Uterus (tissue), 4 donors: ENCODE measurements around the gene EEFSEC. TPM values are rescaled to one million over a fixed set of nuclear protein-coding genes. Genes with fewer than 3 reads are reported as not detected.

Source experiments
- DNase-seq, 2 donors: peaks; one replicate each; pipeline ENCODE4 v3.0.0-alpha.2; 2019 to 2020
- H3K27ac ChIP-seq, 2 donors: fragments of 200-600 bp; sonication (generic); 1 replicate in 1 of 2; 2 replicates in 1 of 2; pipeline ENCODE4 v1.5.1; 2016 to 2018
- H3K27me3 ChIP-seq, 2 donors: fragments of 200-600 bp; sonication (generic); one replicate each; pipeline ENCODE4 v1.5.1; 2018 to 2019; ENCODE audit warnings: control low read depth in 1 of 2
- H3K36me3 ChIP-seq, 2 donors: fragments of 200-600 bp; sonication (generic); one replicate each; pipeline ENCODE4 v1.5.1; 2019; ENCODE audit warnings: control low read depth in 1 of 2
- H3K4me1 ChIP-seq, 2 donors: fragments of 200-600 bp; sonication (generic); one replicate each; pipeline ENCODE4 v1.5.1; 2018 to 2019; ENCODE audit warnings: control low read depth in 1 of 2
- H3K4me3 ChIP-seq, 2 donors: fragments of 200-600 bp; sonication (generic); 1 replicate in 1 of 2; 2 replicates in 1 of 2; pipeline ENCODE4 v1.5.1; 2018 to 2019; ENCODE audit warnings: mild to moderate bottlenecking in 1 of 2
- H3K9me3 ChIP-seq, 2 donors: fragments of 200-600 bp; sonication (generic); one replicate each; pipeline ENCODE4 v1.5.1; 2019; ENCODE audit warnings: control low read depth in 1 of 2
- POLR2A ChIP-seq, 2 donors: fragments of 450-650 bp; IDR thresholded peaks; one replicate each; pipeline ENCODE4 v1.6.1; 2016; ENCODE audit warnings: antibody characterized with exemption in 2 of 2, mild to moderate bottlenecking in 1 of 2, moderate library complexity in 1 of 2
- intact Hi-C: fragments of 100-400 bp; cut with DNase I; formaldehyde crosslinking; loops from one replicate; pipeline ENCODE4 v1.15.1; 2023; ENCODE audit warnings: low total_unique reads
- total RNA-seq, 4 donors: library from RNA; depleted of rRNA in 3 of 4; stranded (reverse); fragments of >200 nt in 3 of 4; gene quantifications; one replicate each; pipeline versions ENCODE4 v1.1.0 to v1.2.4, GENCODE V29; 2014 to 2023
- TF ChIP-seq, protein P1 (sequence below), 4 experiments: fragments of 200-600 bp in 2 of 4; fragments of 450-650 bp in 2 of 4; sonication (generic) in 2 of 4; IDR thresholded peaks; one replicate each; pipeline ENCODE4 v1.5.1; 2016 to 2019; ENCODE audit warnings: antibody characterized with exemption in 4 of 4, mild to moderate bottlenecking in 2 of 4, moderate library complexity in 1 of 4
- donor health status: DM: yes; HTN: yes; CAD: no.

Gene EEFSEC
- total RNA-seq, 4 donors from 2014 or later, result 2.9 to 20.0 (median 12.5) TPM

- DNase-seq, result no peak
- intact Hi-C loops, result loop anchor here (10.0 kb wide), 1 partner anchor 164 kb away; no protein-coding TSS in a partner anchor
- Histone ChIP-seq H3K27me3 (no peaks in the 10 kb centered on the region), H3K4me3 (no peak overlapping the region), H3K4me1 (no peaks in the 10 kb centered on the region), H3K27ac (no peak overlapping the region), H3K9me3 (no peaks in the 10 kb centered on the region), H3K36me3 (no peaks in the 10 kb centered on the region)
- TF ChIP-seq, protein P1, sequence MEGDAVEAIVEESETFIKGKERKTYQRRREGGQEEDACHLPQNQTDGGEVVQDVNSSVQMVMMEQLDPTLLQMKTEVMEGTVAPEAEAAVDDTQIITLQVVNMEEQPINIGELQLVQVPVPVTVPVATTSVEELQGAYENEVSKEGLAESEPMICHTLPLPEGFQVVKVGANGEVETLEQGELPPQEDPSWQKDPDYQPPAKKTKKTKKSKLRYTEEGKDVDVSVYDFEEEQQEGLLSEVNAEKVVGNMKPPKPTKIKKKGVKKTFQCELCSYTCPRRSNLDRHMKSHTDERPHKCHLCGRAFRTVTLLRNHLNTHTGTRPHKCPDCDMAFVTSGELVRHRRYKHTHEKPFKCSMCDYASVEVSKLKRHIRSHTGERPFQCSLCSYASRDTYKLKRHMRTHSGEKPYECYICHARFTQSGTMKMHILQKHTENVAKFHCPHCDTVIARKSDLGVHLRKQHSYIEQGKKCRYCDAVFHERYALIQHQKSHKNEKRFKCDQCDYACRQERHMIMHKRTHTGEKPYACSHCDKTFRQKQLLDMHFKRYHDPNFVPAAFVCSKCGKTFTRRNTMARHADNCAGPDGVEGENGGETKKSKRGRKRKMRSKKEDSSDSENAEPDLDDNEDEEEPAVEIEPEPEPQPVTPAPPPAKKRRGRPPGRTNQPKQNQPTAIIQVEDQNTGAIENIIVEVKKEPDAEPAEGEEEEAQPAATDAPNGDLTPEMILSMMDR (IDR thresholded peaks at IDR 0.05), result no peak
- no peak for TF ChIP-seq POLR2A (IDR thresholded peaks at IDR 0.05)
Observed at GRCh38 chr3:128420720-128421438, 267.6 kb downstream of the EEFSEC start.

DNA sequence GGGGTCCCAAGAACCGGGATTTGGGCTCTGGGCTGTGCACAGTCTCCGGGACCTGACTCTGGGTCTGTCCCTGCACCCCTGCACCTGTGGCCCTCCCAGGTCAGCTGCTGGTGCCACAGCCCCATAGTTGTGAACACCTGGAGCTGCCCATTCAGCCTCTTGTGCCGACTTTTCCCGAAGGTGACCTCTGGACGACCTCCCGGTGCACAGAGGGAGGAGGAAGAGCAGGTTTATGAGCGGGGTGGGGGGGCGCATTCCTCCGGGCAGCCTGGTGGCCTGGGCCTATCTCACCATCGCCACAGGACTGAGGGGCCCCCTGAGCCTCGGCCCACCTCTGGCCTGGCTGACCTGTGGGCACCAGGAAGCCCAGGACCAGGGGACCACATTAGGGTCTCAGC lies 268.2 kb downstream of the EEFSEC start:
- H3K4me3 ChIP-seq, result no peak overlapping the region
- intact Hi-C loops, result loop anchor here (10.0 kb wide), 1 partner anchor 163 kb away; no protein-coding TSS in a partner anchor
- peaks cover 0 to 5% of the 10 kb centered on the region in 2 donors for H3K4me1 ChIP-seq
- no peak overlapping the region for H3K27ac ChIP-seq
- no peak for DNase-seq
- no peak for TF ChIP-seq POLR2A (IDR thresholded peaks at IDR 0.05)
- TF ChIP-seq, protein P1 (IDR thresholded peaks at IDR 0.05), result no peak
- H3K36me3 ChIP-seq, result no peaks in the 10 kb centered on the region
- H3K9me3 ChIP-seq, result no peaks in the 10 kb centered on the region
- no peaks in the 10 kb centered on the region for H3K27me3 ChIP-seq

GRCh38 chr3:128421966-128422365 lies 268.7 kb downstream of the EEFSEC start:
- no peaks in the 10 kb centered on the region for H3K9me3 ChIP-seq
- H3K4me3 ChIP-seq, result no peak overlapping the region
- DNase-seq, result no peak
- intact Hi-C loops, result loop anchor here (10.0 kb wide), 1 partner anchor 163 kb away; no protein-coding TSS in a partner anchor
- no peaks in the 10 kb centered on the region for H3K27me3 ChIP-seq
- H3K27ac ChIP-seq, result no peak overlapping the region
- H3K36me3 ChIP-seq, result no peaks in the 10 kb centered on the region
- no peak for TF ChIP-seq POLR2A (IDR thresholded peaks at IDR 0.05)
- TF ChIP-seq, protein P1 (IDR thresholded peaks at IDR 0.05), result no peak
- H3K4me1 ChIP-seq, result peaks cover 4 to 7% of the 10 kb centered on the region in 2 donors

- H3K9me3 ChIP-seq, result no peaks in the 10 kb centered on the region
- peaks cover 4 to 7% of the 10 kb centered on the region in 2 donors for H3K4me1 ChIP-seq
- intact Hi-C loops, result loop anchor here (10.0 kb wide), 1 partner anchor 162 kb away; no protein-coding TSS in a partner anchor
- no peaks in the 10 kb centered on the region for H3K36me3 ChIP-seq
- TF ChIP-seq, protein P1 (IDR thresholded peaks at IDR 0.05), result no peak
- H3K4me3 ChIP-seq, result no peak overlapping the region
- H3K27ac ChIP-seq, result no peak overlapping the region
- no peak for DNase-seq
- H3K27me3 ChIP-seq, result no peaks in the 10 kb centered on the region
Observed at GRCh38 chr3:128422762-128423524, 269.7 kb downstream of the EEFSEC start.
